Measurements from ENCODE around the gene MYH7B. TPM values are rescaled to one million over a fixed set of nuclear protein-coding genes. Genes with fewer than 3 reads are reported as not detected.

The MYH7B gene
- polyA plus RNA-seq, 4 donors, result 0.52 to 2.2 (median 0.89) TPM; not detected in 1

DNA sequence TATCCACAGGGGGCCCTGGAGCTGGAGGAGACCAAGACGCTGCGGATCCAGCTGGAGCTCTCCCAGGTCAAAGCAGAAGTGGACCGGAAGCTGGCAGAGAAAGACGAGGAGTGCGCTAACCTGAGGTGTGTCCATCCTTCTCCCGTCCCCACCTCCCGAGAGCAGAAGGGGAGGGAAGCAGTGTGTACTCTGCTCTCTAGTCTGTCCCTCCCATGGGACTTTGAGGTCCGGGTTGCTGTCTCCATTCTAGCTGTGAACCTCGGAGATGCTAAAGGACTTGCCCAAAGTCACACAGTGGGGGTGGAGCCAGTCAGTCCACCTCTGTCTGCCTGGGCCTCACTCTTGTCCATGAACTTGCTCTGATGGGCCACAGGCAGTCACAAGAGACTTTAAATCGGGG lies 44.1 kb downstream of the MYH7B start:
- H3K4me3 ChIP-seq (ENCODE audit: low read depth in 1 of 3, low read length in 3 of 3), result no peak overlapping the region
- H3K36me3 ChIP-seq (ENCODE audit: control insufficient read depth in 3 of 3, insufficient read depth in 2 of 3, low read depth in 1 of 3, low read length in 3 of 3), result peaks cover 13 to 92% (median 14%) of the 10 kb centered on the region in 3 donors
- H3K27me3 ChIP-seq (ENCODE audit: control insufficient read depth in 3 of 3, insufficient read depth in 3 of 3, low read length in 3 of 3), result no peaks in the 10 kb centered on the region
- 63 to 79% (median 71%) methylated on average over 10 of the region's 10 CpGs for WGBS, 3 donors
- H3K4me1 ChIP-seq (ENCODE audit: control insufficient read depth in 3 of 3, insufficient read depth in 2 of 3, low read depth in 1 of 3, low read length in 2 of 3), result peaks cover 0 to 15% (median 10%) of the 10 kb centered on the region in 3 donors
- DNase-seq, result peak in 1 of 2 donors; percentile 54
- FAIRE-seq, result no peak
- H3K9me3 ChIP-seq (ENCODE audit: control insufficient read depth in 2 of 2, insufficient read depth in 1 of 2, low read depth in 1 of 2, low read length in 1 of 2), result no peaks in the 10 kb centered on the region
- H3K27ac ChIP-seq (ENCODE audit: low read depth in 1 of 3, low read length in 2 of 3), result no peak overlapping the region

DNA sequence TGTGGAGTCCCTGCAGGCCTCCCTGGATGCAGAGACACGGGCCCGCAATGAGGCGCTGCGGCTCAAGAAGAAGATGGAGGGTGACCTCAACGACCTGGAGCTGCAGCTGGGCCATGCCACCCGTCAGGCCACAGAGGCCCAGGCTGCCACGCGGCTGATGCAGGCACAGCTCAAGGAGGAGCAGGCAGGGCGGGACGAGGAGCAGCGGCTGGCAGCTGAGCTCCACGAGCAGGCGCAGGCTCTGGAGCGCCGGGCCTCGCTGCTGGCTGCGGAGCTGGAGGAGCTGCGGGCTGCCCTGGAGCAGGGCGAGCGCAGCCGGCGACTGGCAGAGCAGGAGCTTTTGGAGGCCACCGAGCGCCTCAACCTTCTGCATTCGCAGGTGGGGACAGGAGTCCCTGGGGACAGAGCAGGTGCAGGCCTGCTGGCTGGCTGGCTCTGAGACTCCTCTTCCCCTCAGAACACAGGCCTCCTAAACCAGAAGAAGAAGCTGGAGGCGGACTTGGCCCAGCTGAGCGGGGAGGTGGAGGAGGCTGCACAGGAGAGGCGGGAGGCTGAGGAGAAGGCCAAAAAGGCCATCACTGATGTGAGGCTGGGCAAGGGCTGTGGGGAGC lies 44.7 kb downstream of the MYH7B start:
- FAIRE-seq, result no peak
- Histone ChIP-seq H3K36me3 (ENCODE audit: control insufficient read depth in 3 of 3, insufficient read depth in 2 of 3, low read depth in 1 of 3, low read length in 3 of 3) (peaks cover 18 to 92% (median 20%) of the 10 kb centered on the region in 3 donors), H3K27ac (ENCODE audit: low read depth in 1 of 3, low read length in 2 of 3) (no peak overlapping the region), H3K4me3 (ENCODE audit: low read depth in 1 of 3, low read length in 3 of 3) (no peak overlapping the region), H3K27me3 (ENCODE audit: control insufficient read depth in 3 of 3, insufficient read depth in 3 of 3, low read length in 3 of 3) (no peaks in the 10 kb centered on the region), H3K4me1 (ENCODE audit: control insufficient read depth in 3 of 3, insufficient read depth in 2 of 3, low read depth in 1 of 3, low read length in 2 of 3) (peaks cover 0 to 8% (median 8%) of the 10 kb centered on the region in 3 donors), H3K9me3 (ENCODE audit: control insufficient read depth in 2 of 2, insufficient read depth in 1 of 2, low read depth in 1 of 2, low read length in 1 of 2) (no peaks in the 10 kb centered on the region)
- 92 to 95% (median 92%) methylated on average over 27 to 28 of the region's 28 CpGs for WGBS, 3 donors
- no peak for DNase-seq

DNA sequence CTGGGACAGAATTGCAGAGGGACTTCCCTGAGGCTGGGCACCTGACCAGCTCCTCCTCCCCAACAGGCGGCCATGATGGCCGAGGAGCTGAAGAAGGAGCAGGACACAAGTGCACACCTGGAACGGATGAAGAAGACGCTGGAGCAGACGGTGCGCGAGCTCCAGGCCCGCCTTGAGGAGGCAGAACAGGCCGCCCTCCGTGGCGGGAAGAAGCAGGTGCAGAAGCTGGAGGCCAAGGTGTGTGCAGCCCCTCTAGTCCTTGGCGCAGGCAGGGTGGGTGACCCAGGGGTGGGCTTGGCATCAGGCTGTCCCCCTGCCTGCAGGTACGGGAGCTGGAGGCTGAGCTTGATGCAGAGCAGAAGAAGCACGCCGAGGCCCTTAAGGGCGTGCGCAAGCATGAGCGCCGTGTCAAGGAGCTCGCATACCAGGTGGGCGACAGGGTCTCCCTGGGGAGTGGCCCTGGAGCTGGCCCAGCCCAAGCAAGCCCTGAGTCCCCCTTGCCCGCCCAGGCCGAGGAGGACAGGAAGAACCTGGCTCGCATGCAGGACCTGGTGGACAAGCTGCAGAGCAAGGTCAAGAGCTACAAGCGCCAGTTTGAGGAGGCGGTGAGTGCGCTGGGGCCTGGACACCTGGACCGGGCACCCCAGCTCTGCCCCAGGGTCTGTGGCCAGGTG lies 45.4 kb downstream of the MYH7B start:
- Histone ChIP-seq H3K4me1 (ENCODE audit: control insufficient read depth in 3 of 3, insufficient read depth in 2 of 3, low read depth in 1 of 3, low read length in 2 of 3) (peaks cover 0 to 8% (median 4%) of the 10 kb centered on the region in 3 donors), H3K27me3 (ENCODE audit: control insufficient read depth in 3 of 3, insufficient read depth in 3 of 3, low read length in 3 of 3) (no peaks in the 10 kb centered on the region), H3K36me3 (ENCODE audit: control insufficient read depth in 3 of 3, insufficient read depth in 2 of 3, low read depth in 1 of 3, low read length in 3 of 3) (peaks cover 17 to 92% (median 18%) of the 10 kb centered on the region in 3 donors), H3K9me3 (ENCODE audit: control insufficient read depth in 2 of 2, insufficient read depth in 1 of 2, low read depth in 1 of 2, low read length in 1 of 2) (no peaks in the 10 kb centered on the region), H3K4me3 (ENCODE audit: low read depth in 1 of 3, low read length in 3 of 3) (no peak overlapping the region), H3K27ac (ENCODE audit: low read depth in 1 of 3, low read length in 2 of 3) (no peak overlapping the region)
- 95 to 98% (median 95%) methylated on average over 28 of the region's 28 CpGs for WGBS, 3 donors
- FAIRE-seq (no peak), DNase-seq (no peak)

DNA sequence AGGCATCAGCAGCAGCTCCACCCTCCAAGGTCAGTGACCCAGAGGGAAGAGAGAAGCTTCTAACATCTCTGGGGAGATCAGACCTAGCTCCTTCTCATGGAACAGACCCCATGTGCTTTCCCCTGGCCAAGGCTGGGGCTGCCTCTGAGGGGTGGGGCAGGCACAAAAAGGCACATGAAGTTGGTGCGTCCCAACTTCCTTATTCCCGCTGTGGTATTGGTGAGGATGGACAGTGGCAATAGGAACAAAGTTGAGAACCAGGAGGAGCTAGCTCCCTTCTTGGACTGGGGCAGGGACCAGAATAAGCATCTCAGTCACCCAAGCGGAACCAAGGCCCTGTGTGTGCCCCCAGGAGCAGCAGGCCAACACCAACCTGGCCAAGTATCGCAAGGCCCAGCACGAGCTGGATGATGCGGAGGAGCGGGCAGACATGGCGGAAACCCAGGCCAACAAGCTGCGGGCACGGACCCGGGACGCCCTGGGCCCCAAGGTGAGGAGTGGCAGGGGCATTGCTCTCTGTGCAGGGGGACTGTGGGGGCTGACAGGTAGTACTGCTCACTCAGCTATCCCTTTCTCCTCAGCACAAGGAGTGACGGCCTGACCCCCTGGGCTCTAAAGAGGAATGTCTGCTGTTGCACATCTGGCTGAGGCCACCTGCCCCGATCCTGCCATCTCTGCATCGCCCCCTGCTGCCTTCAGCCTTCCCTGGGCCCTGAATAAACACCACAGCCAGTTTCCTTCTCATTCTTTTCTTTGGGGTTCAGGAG lies 46.1 kb downstream of the MYH7B start:
- Histone ChIP-seq H3K36me3 (ENCODE audit: control insufficient read depth in 3 of 3, insufficient read depth in 2 of 3, low read depth in 1 of 3, low read length in 3 of 3) (peaks cover 16 to 93% (median 20%) of the 10 kb centered on the region in 3 donors), H3K4me1 (ENCODE audit: control insufficient read depth in 3 of 3, insufficient read depth in 2 of 3, low read depth in 1 of 3, low read length in 2 of 3) (peaks cover 0 to 8% (median 4%) of the 10 kb centered on the region in 3 donors), H3K27me3 (ENCODE audit: control insufficient read depth in 3 of 3, insufficient read depth in 3 of 3, low read length in 3 of 3) (no peaks in the 10 kb centered on the region), H3K4me3 (ENCODE audit: low read depth in 1 of 3, low read length in 3 of 3) (no peak overlapping the region), H3K27ac (ENCODE audit: low read depth in 1 of 3, low read length in 2 of 3) (no peak overlapping the region), H3K9me3 (ENCODE audit: control insufficient read depth in 2 of 2, insufficient read depth in 1 of 2, low read depth in 1 of 2, low read length in 1 of 2) (no peaks in the 10 kb centered on the region)
- 88 to 89% (median 88%) methylated on average over 15 of the region's 15 CpGs for WGBS, 3 donors
- FAIRE-seq (no peak), DNase-seq (peak in 1 of 2 donors; percentile 25)

DNA sequence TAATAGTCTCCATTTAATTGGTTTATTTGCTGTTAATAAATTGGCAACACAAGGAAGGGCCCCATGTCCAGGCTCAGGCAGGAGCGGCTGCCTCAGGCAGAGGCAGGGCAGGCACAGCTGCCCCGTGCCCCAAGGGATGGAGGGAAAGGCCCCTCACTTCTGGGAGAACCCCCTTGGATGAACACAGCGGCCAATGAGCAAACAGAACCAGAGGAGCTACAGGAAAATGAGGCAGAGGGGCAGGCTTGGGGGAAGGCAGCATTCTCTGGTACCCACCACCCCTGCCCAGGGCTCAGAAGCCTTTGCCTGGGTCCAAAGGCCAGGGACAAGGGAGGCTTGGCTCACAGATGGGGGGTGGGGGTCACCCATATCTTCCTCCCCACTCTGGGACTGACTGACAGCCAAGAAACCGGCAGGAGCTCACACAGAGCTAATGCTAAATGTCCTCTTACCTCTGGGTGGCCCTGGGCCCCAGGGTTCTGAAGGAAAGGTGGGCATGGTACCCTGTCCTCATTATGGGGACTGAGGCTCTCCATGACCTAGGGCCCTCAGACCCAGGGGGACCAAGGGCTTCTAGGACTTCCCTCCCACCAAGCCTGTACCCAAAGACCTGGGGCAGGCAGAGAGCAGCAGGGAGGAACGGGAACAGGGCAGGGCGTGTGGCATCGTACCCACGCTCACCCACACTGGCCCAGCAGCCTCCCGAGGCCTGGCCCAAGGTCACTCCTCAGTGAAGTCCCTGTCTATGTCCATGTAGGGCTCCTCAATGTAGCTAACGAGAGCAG lies 47.0 kb downstream of the MYH7B start:
- Histone ChIP-seq H3K4me3 (ENCODE audit: low read depth in 1 of 3, low read length in 3 of 3) (no peak overlapping the region), H3K36me3 (ENCODE audit: control insufficient read depth in 3 of 3, insufficient read depth in 2 of 3, low read depth in 1 of 3, low read length in 3 of 3) (peaks cover 21 to 98% (median 23%) of the 10 kb centered on the region in 3 donors), H3K27ac (ENCODE audit: low read depth in 1 of 3, low read length in 2 of 3) (no peak overlapping the region), H3K4me1 (ENCODE audit: control insufficient read depth in 3 of 3, insufficient read depth in 2 of 3, low read depth in 1 of 3, low read length in 2 of 3) (peaks cover 0 to 3% (median under 1%) of the 10 kb centered on the region in 3 donors), H3K27me3 (ENCODE audit: control insufficient read depth in 3 of 3, insufficient read depth in 3 of 3, low read length in 3 of 3) (no peaks in the 10 kb centered on the region), H3K9me3 (ENCODE audit: control insufficient read depth in 2 of 2, insufficient read depth in 1 of 2, low read depth in 1 of 2, low read length in 1 of 2) (no peaks in the 10 kb centered on the region)
- FAIRE-seq (no peak), DNase-seq (no peak)
- 47 to 79% (median 63%) methylated on average over 10 of the region's 10 CpGs for WGBS, 3 donors

DNA sequence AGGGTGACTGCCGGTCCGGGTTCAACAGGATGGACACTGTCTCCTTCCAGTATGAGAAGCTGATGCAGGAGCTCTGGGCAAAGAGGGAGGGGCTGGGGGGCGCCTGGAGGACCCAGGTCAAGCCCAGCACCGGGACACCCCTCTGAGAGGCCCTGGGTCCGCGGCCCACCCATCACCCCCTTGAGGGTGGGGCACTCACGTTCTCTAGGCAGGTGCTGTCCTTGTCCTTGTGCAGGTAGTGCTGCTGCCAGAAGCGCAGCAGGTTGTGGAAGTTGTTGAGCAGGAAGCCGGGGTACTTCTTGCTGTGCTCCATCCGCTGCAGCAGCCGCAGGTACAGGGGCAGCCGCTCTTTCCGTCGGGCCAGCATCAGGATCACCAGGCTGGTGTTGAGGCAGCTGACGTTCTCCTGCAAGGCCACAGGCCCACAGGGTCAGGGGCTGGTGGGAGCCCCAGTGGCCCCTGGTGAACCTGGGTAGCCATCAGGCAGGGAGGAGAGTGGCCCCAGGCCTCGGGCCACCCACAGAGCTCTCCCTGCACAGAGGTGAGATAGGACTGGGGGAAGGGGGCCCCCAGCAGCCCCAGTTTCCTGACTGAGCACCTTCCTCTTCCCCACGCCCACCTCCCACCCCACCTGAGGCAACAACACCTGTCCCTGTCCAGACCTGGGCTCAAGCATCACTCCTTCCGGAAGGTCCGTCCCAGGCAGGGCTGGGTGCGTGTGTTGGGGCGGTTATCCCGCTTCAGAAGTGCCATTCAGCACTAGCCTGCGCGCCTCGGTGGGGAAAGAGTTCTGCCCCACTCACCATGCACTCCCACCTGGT lies 47.8 kb downstream of the MYH7B start:
- WGBS, 3 donors, result 85 to 95% (median 90%) methylated on average over 24 to 25 of the region's 25 CpGs
- Histone ChIP-seq H3K4me1 (ENCODE audit: control insufficient read depth in 3 of 3, insufficient read depth in 2 of 3, low read depth in 1 of 3, low read length in 2 of 3) (no peaks in the 10 kb centered on the region), H3K27me3 (ENCODE audit: control insufficient read depth in 3 of 3, insufficient read depth in 3 of 3, low read length in 3 of 3) (no peaks in the 10 kb centered on the region), H3K27ac (ENCODE audit: low read depth in 1 of 3, low read length in 2 of 3) (no peak overlapping the region), H3K4me3 (ENCODE audit: low read depth in 1 of 3, low read length in 3 of 3) (no peak overlapping the region), H3K36me3 (ENCODE audit: control insufficient read depth in 3 of 3, insufficient read depth in 2 of 3, low read depth in 1 of 3, low read length in 3 of 3) (peaks cover 23 to 98% (median 29%) of the 10 kb centered on the region in 3 donors), H3K9me3 (ENCODE audit: control insufficient read depth in 2 of 2, insufficient read depth in 1 of 2, low read depth in 1 of 2, low read length in 1 of 2) (no peaks in the 10 kb centered on the region)
- no peak for DNase-seq
- no peak for FAIRE-seq

DNA sequence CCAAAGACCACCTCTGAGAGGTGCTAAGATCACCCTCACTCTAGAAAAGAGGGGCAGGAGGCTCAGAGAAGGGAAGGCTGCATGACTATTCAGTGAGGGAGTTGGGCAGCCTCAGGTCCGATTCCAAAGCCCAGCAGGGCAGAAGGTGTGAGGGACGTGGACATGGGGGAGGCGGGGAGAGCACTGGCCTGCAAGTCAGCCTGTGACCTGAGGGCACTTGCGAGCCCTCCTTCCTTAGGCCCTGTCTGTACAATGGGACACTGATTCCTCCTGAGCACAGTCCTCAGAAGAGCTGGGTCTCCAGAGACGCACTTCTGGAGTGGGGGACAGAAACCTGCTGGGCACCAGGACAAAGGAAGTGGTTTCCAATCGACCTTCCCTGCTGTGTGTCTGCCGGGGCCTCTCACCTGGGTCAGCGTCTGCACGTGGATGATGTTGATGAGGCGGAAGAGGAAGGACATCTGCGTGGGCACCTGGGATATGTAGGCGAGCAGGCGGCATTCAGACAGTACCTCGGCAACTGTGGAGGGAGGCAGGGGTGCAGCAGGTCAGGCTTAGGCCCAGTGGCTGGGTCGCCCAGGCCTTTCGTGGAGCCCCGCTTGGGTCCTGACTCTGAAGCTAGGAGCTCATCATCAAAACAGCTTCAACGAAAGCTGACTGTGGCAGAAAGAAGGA lies 48.5 kb downstream of the MYH7B start:
- Histone ChIP-seq H3K4me1 (ENCODE audit: control insufficient read depth in 3 of 3, insufficient read depth in 2 of 3, low read depth in 1 of 3, low read length in 2 of 3) (no peaks in the 10 kb centered on the region), H3K27me3 (ENCODE audit: control insufficient read depth in 3 of 3, insufficient read depth in 3 of 3, low read length in 3 of 3) (no peaks in the 10 kb centered on the region), H3K36me3 (ENCODE audit: control insufficient read depth in 3 of 3, insufficient read depth in 2 of 3, low read depth in 1 of 3, low read length in 3 of 3) (peaks cover 23 to 98% (median 32%) of the 10 kb centered on the region in 3 donors), H3K9me3 (ENCODE audit: control insufficient read depth in 2 of 2, insufficient read depth in 1 of 2, low read depth in 1 of 2, low read length in 1 of 2) (no peaks in the 10 kb centered on the region), H3K4me3 (ENCODE audit: low read depth in 1 of 3, low read length in 3 of 3) (no peak overlapping the region), H3K27ac (ENCODE audit: low read depth in 1 of 3, low read length in 2 of 3) (no peak overlapping the region)
- no peak for FAIRE-seq
- WGBS, 3 donors, result 87 to 91% (median 87%) methylated on average over 18 of the region's 18 CpGs
- no peak for DNase-seq
